ENCODE data around the gene SDCCAG8. TPM values are rescaled to one million over a fixed set of nuclear protein-coding genes. Genes with fewer than 3 reads are reported as not detected.

The SDCCAG8 gene
- total and polyA plus RNA-seq, 4 donors: 25.4 to 96.7 (median 48.2) TPM

GRCh38 chr1:243402868-243403267 is 147.0 kb downstream of the SDCCAG8 start:
- WGBS, 2 donors: 97% methylated on average over 6 of the region's 6 CpGs
- ATAC-seq (ENCODE audit: insufficient read depth, low FRiP score) (no peak), DNase-seq (no peak)
- Histone ChIP-seq H3K9me3 (ENCODE audit: control insufficient read depth in 4 of 4, insufficient read depth in 3 of 4, low read length in 3 of 4) (no peaks in the 10 kb centered on the region), H3K9ac (ENCODE audit: insufficient read depth in 1 of 2, low read length in 2 of 2) (no peak overlapping the region), H3K4me1 (ENCODE audit: control insufficient read depth in 5 of 5, insufficient read depth in 5 of 5, low read length in 5 of 5) (no peaks in the 10 kb centered on the region), H3K4me3 (no peak overlapping the region), H3K27ac (ENCODE audit: low read depth in 1 of 2, low read length in 1 of 2) (no peak overlapping the region), H3K27me3 (ENCODE audit: control insufficient read depth in 3 of 3, insufficient read depth in 3 of 3, low read length in 2 of 3) (no peaks in the 10 kb centered on the region), H3K36me3 (ENCODE audit: control insufficient read depth in 4 of 4, insufficient read depth in 4 of 4, low read length in 4 of 4) (peaks cover 0 to 3% (median 0%) of the 10 kb centered on the region in 4 donors)
- no peak for TF ChIP-seq CTCF (IDR thresholded peaks at IDR 0.05; ENCODE audit: control extremely low read depth, extremely low read depth)

- H3K36me3 ChIP-seq (ENCODE audit: control insufficient read depth in 4 of 4, insufficient read depth in 4 of 4, low read length in 4 of 4): peaks cover 0 to 3% (median 0%) of the 10 kb centered on the region in 4 donors
- no peak overlapping the region for H3K27ac ChIP-seq (ENCODE audit: low read depth in 1 of 2, low read length in 1 of 2)
- no peak overlapping the region for H3K9ac ChIP-seq (ENCODE audit: insufficient read depth in 1 of 2, low read length in 2 of 2)
- TF ChIP-seq CTCF (IDR thresholded peaks at IDR 0.05; ENCODE audit: control extremely low read depth, extremely low read depth): no peak
- no peaks in the 10 kb centered on the region for H3K9me3 ChIP-seq (ENCODE audit: control insufficient read depth in 4 of 4, insufficient read depth in 3 of 4, low read length in 3 of 4)
- no peak overlapping the region for H3K4me3 ChIP-seq
- no peaks in the 10 kb centered on the region for H3K27me3 ChIP-seq (ENCODE audit: control insufficient read depth in 3 of 3, insufficient read depth in 3 of 3, low read length in 2 of 3)
- ATAC-seq (ENCODE audit: insufficient read depth, low FRiP score): no peak
- no peaks in the 10 kb centered on the region for H3K4me1 ChIP-seq (ENCODE audit: control insufficient read depth in 5 of 5, insufficient read depth in 5 of 5, low read length in 5 of 5)
- 95 to 98% methylated on average over 7 of the region's 7 CpGs for WGBS, 2 donors
- no peak for DNase-seq
Observed at GRCh38 chr1:243406424-243406823, 150.6 kb downstream of the SDCCAG8 start.

- ATAC-seq (ENCODE audit: insufficient read depth, low FRiP score) (no peak), DNase-seq (no peak)
- Histone ChIP-seq H3K4me1 (ENCODE audit: control insufficient read depth in 5 of 5, insufficient read depth in 5 of 5, low read length in 5 of 5) (no peaks in the 10 kb centered on the region), H3K27me3 (ENCODE audit: control insufficient read depth in 3 of 3, insufficient read depth in 3 of 3, low read length in 2 of 3) (no peaks in the 10 kb centered on the region), H3K4me3 (no peak overlapping the region), H3K9ac (ENCODE audit: insufficient read depth in 1 of 2, low read length in 2 of 2) (no peak overlapping the region), H3K36me3 (ENCODE audit: control insufficient read depth in 4 of 4, insufficient read depth in 4 of 4, low read length in 4 of 4) (peaks cover 0 to 3% (median 0%) of the 10 kb centered on the region in 4 donors), H3K9me3 (ENCODE audit: control insufficient read depth in 4 of 4, insufficient read depth in 3 of 4, low read length in 3 of 4) (no peaks in the 10 kb centered on the region), H3K27ac (ENCODE audit: low read depth in 1 of 2, low read length in 1 of 2) (no peak overlapping the region)
- 74 to 85% methylated on average over 3 of the region's 3 CpGs for WGBS, 2 donors
- no peak for TF ChIP-seq CTCF (IDR thresholded peaks at IDR 0.05; ENCODE audit: control extremely low read depth, extremely low read depth)
Observed at GRCh38 chr1:243407284-243408018, 151.6 kb downstream of the SDCCAG8 start.

GRCh38 chr1:243408479-243408878 is 152.6 kb downstream of the SDCCAG8 start:
- DNase-seq: no peak
- Histone ChIP-seq H3K9me3 (ENCODE audit: control insufficient read depth in 4 of 4, insufficient read depth in 3 of 4, low read length in 3 of 4) (no peaks in the 10 kb centered on the region), H3K4me3 (no peak overlapping the region), H3K4me1 (ENCODE audit: control insufficient read depth in 5 of 5, insufficient read depth in 5 of 5, low read length in 5 of 5) (no peaks in the 10 kb centered on the region), H3K27ac (ENCODE audit: low read depth in 1 of 2, low read length in 1 of 2) (no peak overlapping the region), H3K9ac (ENCODE audit: insufficient read depth in 1 of 2, low read length in 2 of 2) (no peak overlapping the region), H3K36me3 (ENCODE audit: control insufficient read depth in 4 of 4, insufficient read depth in 4 of 4, low read length in 4 of 4) (peaks cover 0 to 3% (median 0%) of the 10 kb centered on the region in 4 donors), H3K27me3 (ENCODE audit: control insufficient read depth in 3 of 3, insufficient read depth in 3 of 3, low read length in 2 of 3) (no peaks in the 10 kb centered on the region)
- no peak for ATAC-seq (ENCODE audit: insufficient read depth, low FRiP score)
- TF ChIP-seq CTCF (IDR thresholded peaks at IDR 0.05; ENCODE audit: control extremely low read depth, extremely low read depth): no peak
